Mesendoderm (in vitro differentiated cells): ENCODE data around the gene UBAC2.

Source experiments
- DNase-seq: peaks from one replicate; pipeline ENCODE4 v3.0.0; 2013
- H2AK5ac ChIP-seq: 2 replicates; pipeline ENCODE4 v1.6.1; 2013; ENCODE audit warnings: low read length, inconsistent platforms
- H2BK120ac ChIP-seq: 2 replicates; pipeline ENCODE4 v1.6.1; 2013; ENCODE audit warnings: low read depth, mild to moderate bottlenecking, low read length, moderate library complexity, mixed read lengths
- H2BK15ac ChIP-seq: replicated peaks from 2 replicates; pipeline ENCODE4 v1.6.1; 2013; ENCODE audit warnings: low read depth, mild to moderate bottlenecking, moderate library complexity
- H2BK5ac ChIP-seq: 2 replicates; pipeline ENCODE4 v1.6.1; 2013; ENCODE audit warnings: low read length, inconsistent platforms
- H3K18ac ChIP-seq: 2 replicates; pipeline ENCODE4 v1.6.1; 2013; ENCODE audit warnings: mild to moderate bottlenecking, low read length, mixed read lengths
- H3K23ac ChIP-seq: one replicate; pipeline ENCODE4 v1.6.1; 2013; ENCODE audit warnings: low read length
- H3K27ac ChIP-seq: 2 replicates; pipeline ENCODE4 v1.5.1; 2013; ENCODE audit warnings: low read depth, mild to moderate bottlenecking, inconsistent platforms, low read length, moderate library complexity
- H3K27me3 ChIP-seq: 2 replicates; pipeline ENCODE4 v1.6.1; 2013; ENCODE audit warnings: low read length, control low read depth, mild to moderate bottlenecking, inconsistent platforms; ENCODE audit not compliant: insufficient read depth, poor library complexity
- H3K36me3 ChIP-seq: 2 replicates; pipeline ENCODE4 v1.6.1; 2013; ENCODE audit warnings: low read length, inconsistent platforms; ENCODE audit not compliant: control insufficient read depth, insufficient read depth
- H3K4ac ChIP-seq: one replicate; pipeline ENCODE4 v1.6.1; 2013; ENCODE audit warnings: low read depth, mild to moderate bottlenecking, low read length, moderate library complexity
- H3K4me1 ChIP-seq: 2 replicates; pipeline ENCODE4 v1.6.1; 2013; ENCODE audit warnings: low read depth, low read length, inconsistent platforms; ENCODE audit not compliant: control insufficient read depth
- H3K4me2 ChIP-seq: 2 replicates; pipeline ENCODE4 v1.6.1; 2013; ENCODE audit warnings: low read length
- H3K4me3 ChIP-seq: 2 replicates; pipeline ENCODE4 v1.5.1; 2013; ENCODE audit warnings: mild to moderate bottlenecking, low read length
- H3K56ac ChIP-seq: one replicate; pipeline ENCODE4 v1.6.1; 2013; ENCODE audit warnings: low read length
- H3K79me1 ChIP-seq: 2 replicates; pipeline ENCODE4 v1.6.1; 2013; ENCODE audit warnings: low read length, inconsistent platforms
- H3K79me2 ChIP-seq: 2 replicates; pipeline ENCODE4 v1.6.1; 2013; ENCODE audit warnings: mild to moderate bottlenecking, low read length; ENCODE audit not compliant: control insufficient read depth, insufficient read depth
- H3K9ac ChIP-seq: 2 replicates; pipeline ENCODE4 v1.6.1; 2013; ENCODE audit warnings: low read length, inconsistent platforms
- H4K5ac ChIP-seq: one replicate; pipeline ENCODE4 v1.6.1; 2013; ENCODE audit warnings: low read length
- H4K8ac ChIP-seq: one replicate; pipeline ENCODE4 v1.6.1; 2013; ENCODE audit warnings: low read depth, mild to moderate bottlenecking, control low read depth, low read length, moderate library complexity
- WGBS: extraction: QIAGEN DNeasy Blood & Tissue Kit; methylation state at CpG from one replicate; pipeline ENCODE4 v1.1.7; 2013; ENCODE audit warnings: low lambda C conversion rate, missing lambda C conversion rate; ENCODE audit not compliant: insufficient coverage; ENCODE audit errors: extremely low coverage; 5-methylcytosine and 5-hydroxymethylcytosine counted together

Gene UBAC2

GRCh38 chr13:99174533-99175100, 26.0 kb upstream of the UBAC2 start:
- no CpG with 5 or more reads among the region's 2 CpGs for WGBS
- H4K5ac ChIP-seq, result no peak overlapping the region
- no peak overlapping the region for H4K8ac ChIP-seq
- H3K23ac ChIP-seq, result no peak overlapping the region
- H2BK15ac ChIP-seq, result no peak overlapping the region
- H3K4me3 ChIP-seq, result no peak overlapping the region
- no peak for DNase-seq
- H3K4me1 ChIP-seq, result no peaks in the 10 kb centered on the region
- no peaks in the 10 kb centered on the region for H3K79me2 ChIP-seq
- no peak overlapping the region for H2BK5ac ChIP-seq
- H3K36me3 ChIP-seq, result no peaks in the 10 kb centered on the region
- H3K4me2 ChIP-seq, result no peak overlapping the region
- H3K18ac ChIP-seq, result no peak overlapping the region
- no peak overlapping the region for H2BK120ac ChIP-seq
- no peaks in the 10 kb centered on the region for H3K79me1 ChIP-seq
- H3K4ac ChIP-seq, result peak overlapping the region; percentile 20
- H3K27ac ChIP-seq, result no peak overlapping the region
- H3K27me3 ChIP-seq, result no peaks in the 10 kb centered on the region
- no peak overlapping the region for H2AK5ac ChIP-seq
- no peak overlapping the region for H3K9ac ChIP-seq
- no peak overlapping the region for H3K56ac ChIP-seq

DNA sequence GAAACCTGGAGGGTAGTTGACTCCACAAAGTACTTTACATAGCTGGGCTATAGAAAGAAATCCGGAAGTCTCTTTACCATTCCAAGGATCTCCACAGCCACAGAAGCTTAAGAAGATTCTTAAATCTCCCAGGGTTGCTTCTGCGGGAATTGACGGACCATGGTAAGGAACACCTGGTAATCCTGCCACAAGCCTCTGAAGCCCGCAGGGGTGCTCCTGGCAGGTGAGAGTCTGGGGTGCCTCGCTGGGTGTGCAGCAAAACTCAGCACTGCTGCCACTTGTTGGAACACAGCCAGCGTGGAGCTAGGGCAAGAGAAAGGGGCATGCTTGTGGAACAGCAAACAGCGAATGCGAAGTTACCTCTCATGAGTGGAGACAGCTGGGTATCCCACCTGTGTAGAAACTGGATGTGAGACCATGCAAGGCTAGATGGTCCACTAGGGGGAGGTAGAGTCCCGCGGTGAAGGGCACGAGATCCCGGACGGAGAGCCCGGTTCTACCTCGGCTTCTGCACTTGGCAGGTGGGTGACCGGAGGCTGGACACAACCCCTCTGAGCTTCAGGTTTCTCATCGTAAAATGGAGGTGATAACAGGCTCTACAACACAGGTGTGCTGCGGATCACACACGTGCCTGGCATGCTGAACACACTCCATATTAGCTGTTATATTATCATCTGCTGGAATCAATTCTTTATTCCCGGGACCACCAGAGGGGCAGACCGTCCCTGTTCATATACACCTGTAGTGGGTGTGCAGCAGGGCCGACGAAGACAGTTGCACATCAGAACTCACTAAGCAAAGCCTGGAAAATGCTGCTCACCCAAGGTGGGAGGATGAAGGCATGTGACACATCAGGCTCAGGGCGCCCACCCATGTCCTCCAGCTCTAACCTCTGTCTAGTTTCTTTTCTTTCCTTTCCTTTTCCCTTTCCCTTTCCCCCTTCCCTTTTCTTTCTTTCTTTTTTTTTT, 24.1 kb upstream of the UBAC2 start:
- H3K18ac ChIP-seq, result no peak overlapping the region
- no peak overlapping the region for H3K4me2 ChIP-seq
- H3K56ac ChIP-seq, result no peak overlapping the region
- peak; percentile 82 for DNase-seq
- no peaks in the 10 kb centered on the region for H3K27me3 ChIP-seq
- H3K79me2 ChIP-seq, result no peaks in the 10 kb centered on the region
- no peak overlapping the region for H3K9ac ChIP-seq
- no peak overlapping the region for H2BK5ac ChIP-seq
- H2BK120ac ChIP-seq, result no peak overlapping the region
- no peak overlapping the region for H3K23ac ChIP-seq
- no peak overlapping the region for H3K4me3 ChIP-seq
- WGBS, result no CpG with 5 or more reads among the region's 24 CpGs
- H3K4ac ChIP-seq, result no peak overlapping the region
- no peaks in the 10 kb centered on the region for H3K4me1 ChIP-seq
- no peaks in the 10 kb centered on the region for H3K79me1 ChIP-seq
- no peak overlapping the region for H4K8ac ChIP-seq
- H2AK5ac ChIP-seq, result no peak overlapping the region
- H4K5ac ChIP-seq, result no peak overlapping the region
- H2BK15ac ChIP-seq, result no peak overlapping the region
- H3K36me3 ChIP-seq, result no peaks in the 10 kb centered on the region
- no peak overlapping the region for H3K27ac ChIP-seq

DNA sequence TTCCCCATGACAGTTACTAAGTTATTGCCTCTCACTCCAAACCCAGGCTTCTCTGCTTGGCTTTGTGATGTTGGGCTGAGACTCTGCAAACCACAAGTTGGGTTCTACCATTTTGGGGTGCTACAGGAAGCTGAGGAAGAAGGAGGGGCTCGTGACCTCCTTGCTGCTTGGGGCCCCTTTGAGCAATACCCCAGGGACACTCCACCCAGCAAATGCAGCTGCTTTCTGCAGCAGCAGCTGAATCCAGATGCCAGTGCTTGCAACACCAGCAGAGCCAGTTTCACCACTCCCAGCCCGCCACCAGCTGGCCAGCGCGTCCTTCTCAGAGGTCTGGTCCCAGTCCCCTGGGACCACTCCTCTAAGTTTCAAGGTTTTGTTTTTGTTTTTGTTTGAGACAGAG, 22.0 kb upstream of the UBAC2 start:
- no peak overlapping the region for H3K27ac ChIP-seq
- no peaks in the 10 kb centered on the region for H3K27me3 ChIP-seq
- no peak overlapping the region for H3K4me2 ChIP-seq
- no peaks in the 10 kb centered on the region for H3K36me3 ChIP-seq
- H2BK5ac ChIP-seq, result no peak overlapping the region
- no peak overlapping the region for H2BK120ac ChIP-seq
- no peak overlapping the region for H2AK5ac ChIP-seq
- H3K4ac ChIP-seq, result no peak overlapping the region
- no peaks in the 10 kb centered on the region for H3K79me1 ChIP-seq
- H4K5ac ChIP-seq, result no peak overlapping the region
- WGBS, result no CpG with 5 or more reads among the region's 4 CpGs
- no peak overlapping the region for H3K4me3 ChIP-seq
- H3K4me1 ChIP-seq, result no peaks in the 10 kb centered on the region
- H4K8ac ChIP-seq, result no peak overlapping the region
- no peaks in the 10 kb centered on the region for H3K79me2 ChIP-seq
- no peak overlapping the region for H3K18ac ChIP-seq
- DNase-seq, result no peak
- no peak overlapping the region for H2BK15ac ChIP-seq
- no peak overlapping the region for H3K23ac ChIP-seq
- H3K9ac ChIP-seq, result no peak overlapping the region
- H3K56ac ChIP-seq, result no peak overlapping the region

DNA sequence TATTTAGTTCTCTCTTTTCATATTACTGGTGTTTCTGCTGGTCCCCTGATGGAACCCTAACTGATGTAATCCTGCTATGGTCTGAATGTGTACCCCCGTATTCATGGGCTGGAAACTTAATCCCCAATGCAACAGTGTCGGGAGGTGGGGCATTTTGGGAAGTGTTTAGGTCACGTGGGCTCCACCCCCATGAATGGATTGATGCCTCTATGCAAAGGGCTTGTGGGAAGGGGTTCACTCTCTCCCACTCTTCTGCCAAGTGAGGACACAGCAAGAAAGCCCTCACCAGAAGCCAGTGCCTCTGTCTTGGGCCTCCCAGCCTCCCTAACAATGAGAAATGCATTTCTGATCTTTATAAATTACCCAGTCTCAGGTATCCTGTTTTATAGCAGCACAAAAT, 21.2 kb upstream of the UBAC2 start:
- H2BK5ac ChIP-seq, result no peak overlapping the region
- no peak overlapping the region for H3K56ac ChIP-seq
- no peak overlapping the region for H3K4me3 ChIP-seq
- H3K79me2 ChIP-seq, result no peaks in the 10 kb centered on the region
- no peak overlapping the region for H3K4ac ChIP-seq
- no peak overlapping the region for H2BK120ac ChIP-seq
- H4K8ac ChIP-seq, result no peak overlapping the region
- no peak overlapping the region for H3K9ac ChIP-seq
- H3K4me1 ChIP-seq, result no peaks in the 10 kb centered on the region
- H3K23ac ChIP-seq, result no peak overlapping the region
- H4K5ac ChIP-seq, result no peak overlapping the region
- WGBS, result no CpG with 5 or more reads among the region's 3 CpGs
- no peaks in the 10 kb centered on the region for H3K27me3 ChIP-seq
- H3K18ac ChIP-seq, result no peak overlapping the region
- H2AK5ac ChIP-seq, result no peak overlapping the region
- H3K79me1 ChIP-seq, result no peaks in the 10 kb centered on the region
- no peak overlapping the region for H3K4me2 ChIP-seq
- no peak for DNase-seq
- no peak overlapping the region for H2BK15ac ChIP-seq
- H3K27ac ChIP-seq, result no peak overlapping the region
- H3K36me3 ChIP-seq, result no peaks in the 10 kb centered on the region

GRCh38 chr13:99182439-99182838, 18.2 kb upstream of the UBAC2 start:
- no peak overlapping the region for H3K9ac ChIP-seq
- DNase-seq, result peak; percentile 52
- no peak overlapping the region for H3K27ac ChIP-seq
- H3K4me3 ChIP-seq, result no peak overlapping the region
- H2BK15ac ChIP-seq, result no peak overlapping the region
- H3K79me2 ChIP-seq, result no peaks in the 10 kb centered on the region
- no peak overlapping the region for H2BK5ac ChIP-seq
- no peak overlapping the region for H2BK120ac ChIP-seq
- H3K23ac ChIP-seq, result no peak overlapping the region
- no peaks in the 10 kb centered on the region for H3K36me3 ChIP-seq
- no peak overlapping the region for H4K5ac ChIP-seq
- H3K27me3 ChIP-seq, result no peaks in the 10 kb centered on the region
- no peaks in the 10 kb centered on the region for H3K4me1 ChIP-seq
- H3K79me1 ChIP-seq, result no peaks in the 10 kb centered on the region
- no peak overlapping the region for H3K4ac ChIP-seq
- no peak overlapping the region for H3K4me2 ChIP-seq
- no peak overlapping the region for H4K8ac ChIP-seq
- no peak overlapping the region for H3K18ac ChIP-seq
- no peak overlapping the region for H2AK5ac ChIP-seq
- H3K56ac ChIP-seq, result no peak overlapping the region
- WGBS, result no CpG with 5 or more reads among the region's 1 CpG
